Measurements from ENCODE around the gene BMP6. TPM values are rescaled to one million over a fixed set of nuclear protein-coding genes. Genes with fewer than 3 reads are reported as not detected.

The BMP6 gene
- total RNA-seq, 2 donors from 2014 or later = 10.4 to 19.1 TPM

DNA sequence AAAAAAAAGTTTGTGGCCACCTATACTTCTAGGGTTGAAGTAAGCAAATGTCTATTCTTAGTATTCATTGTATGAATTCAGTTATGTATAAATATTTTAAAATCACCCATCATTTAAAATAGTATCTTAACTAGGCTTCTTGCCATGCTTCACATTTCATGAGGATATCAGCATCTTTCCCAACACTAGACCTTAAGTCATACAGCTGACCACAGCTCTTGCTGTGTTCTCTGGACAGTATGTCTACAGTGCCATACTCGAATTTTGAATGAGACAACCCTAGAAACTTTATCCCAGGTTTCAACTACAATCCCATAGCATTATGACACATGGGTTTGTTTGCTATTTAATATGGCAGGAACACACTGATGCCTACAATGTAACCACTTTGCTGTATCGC lies 179.5 kb downstream of the BMP6 start:
- TF ChIP-seq, protein P1, sequence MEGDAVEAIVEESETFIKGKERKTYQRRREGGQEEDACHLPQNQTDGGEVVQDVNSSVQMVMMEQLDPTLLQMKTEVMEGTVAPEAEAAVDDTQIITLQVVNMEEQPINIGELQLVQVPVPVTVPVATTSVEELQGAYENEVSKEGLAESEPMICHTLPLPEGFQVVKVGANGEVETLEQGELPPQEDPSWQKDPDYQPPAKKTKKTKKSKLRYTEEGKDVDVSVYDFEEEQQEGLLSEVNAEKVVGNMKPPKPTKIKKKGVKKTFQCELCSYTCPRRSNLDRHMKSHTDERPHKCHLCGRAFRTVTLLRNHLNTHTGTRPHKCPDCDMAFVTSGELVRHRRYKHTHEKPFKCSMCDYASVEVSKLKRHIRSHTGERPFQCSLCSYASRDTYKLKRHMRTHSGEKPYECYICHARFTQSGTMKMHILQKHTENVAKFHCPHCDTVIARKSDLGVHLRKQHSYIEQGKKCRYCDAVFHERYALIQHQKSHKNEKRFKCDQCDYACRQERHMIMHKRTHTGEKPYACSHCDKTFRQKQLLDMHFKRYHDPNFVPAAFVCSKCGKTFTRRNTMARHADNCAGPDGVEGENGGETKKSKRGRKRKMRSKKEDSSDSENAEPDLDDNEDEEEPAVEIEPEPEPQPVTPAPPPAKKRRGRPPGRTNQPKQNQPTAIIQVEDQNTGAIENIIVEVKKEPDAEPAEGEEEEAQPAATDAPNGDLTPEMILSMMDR (IDR thresholded peaks at IDR 0.05) = no peak

DNA sequence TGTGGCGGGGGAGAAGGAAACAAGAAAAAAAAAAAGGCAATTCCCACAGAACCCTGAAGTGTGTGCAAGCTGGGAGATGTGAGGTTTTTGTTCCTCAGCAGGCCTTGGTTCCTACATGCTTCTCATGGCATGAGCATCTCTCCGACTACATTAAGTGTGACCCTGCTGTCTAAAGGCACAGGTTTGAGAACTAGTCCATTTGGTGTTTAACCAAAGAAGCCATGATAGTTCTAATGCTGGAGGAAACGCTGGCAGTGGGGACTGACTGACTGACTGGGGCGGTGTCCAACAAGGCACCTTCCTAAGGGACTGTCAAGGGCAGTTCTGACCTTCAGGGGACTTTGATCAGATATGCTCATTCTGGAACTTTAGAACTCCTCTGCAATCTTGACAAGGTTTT lies 180.8 kb downstream of the BMP6 start:
- TF ChIP-seq, protein P1 (IDR thresholded peaks at IDR 0.05) = no peak
- Histone ChIP-seq H3K9me3 (no peaks in the 10 kb centered on the region), H3K36me3 (peaks cover 29% of the 10 kb centered on the region), H3K4me1 (peaks cover 0 to 39% of the 10 kb centered on the region in 2 donors), H3K27ac (no peak overlapping the region), H3K27me3 (no peaks in the 10 kb centered on the region), H3K4me3 (no peak overlapping the region)
- no peak for DNase-seq (ENCODE audit: low spot score)

More for the DNA sequence above, 179.5 kb downstream of the BMP6 start:
- no peak for DNase-seq (ENCODE audit: low spot score)
- Histone ChIP-seq H3K36me3 (peaks cover 41% of the 10 kb centered on the region), H3K9me3 (no peaks in the 10 kb centered on the region), H3K27me3 (no peaks in the 10 kb centered on the region), H3K4me3 (no peak overlapping the region), H3K27ac (no peak overlapping the region), H3K4me1 (peaks cover 0 to 32% of the 10 kb centered on the region in 2 donors)

DNA sequence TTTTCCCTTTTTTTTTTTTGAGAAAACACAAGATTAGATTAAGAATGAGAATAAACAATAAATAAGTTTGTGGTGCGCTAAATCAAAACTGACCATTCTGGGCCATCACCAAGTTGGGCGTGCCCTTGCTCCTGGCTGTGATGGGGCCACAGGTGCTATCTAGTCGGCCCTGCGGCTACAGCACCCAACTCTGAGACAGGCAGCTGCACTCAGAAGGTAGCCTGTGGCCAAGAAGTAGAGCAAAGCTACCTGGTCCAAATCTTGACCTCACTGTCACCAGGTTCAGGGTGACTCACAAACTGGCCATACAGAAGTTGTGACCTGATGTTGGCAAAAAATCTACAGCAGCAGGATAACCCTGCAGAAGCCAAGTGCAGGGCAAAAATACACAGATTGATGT lies 181.3 kb downstream of the BMP6 start:
- Histone ChIP-seq H3K4me3 (no peak overlapping the region), H3K36me3 (peaks cover 24% of the 10 kb centered on the region), H3K27me3 (no peaks in the 10 kb centered on the region), H3K9me3 (no peaks in the 10 kb centered on the region), H3K27ac (no peak overlapping the region), H3K4me1 (peaks cover 0 to 39% of the 10 kb centered on the region in 2 donors)
- no peak for DNase-seq (ENCODE audit: low spot score)
- TF ChIP-seq, protein P1 (IDR thresholded peaks at IDR 0.05) = no peak

DNA sequence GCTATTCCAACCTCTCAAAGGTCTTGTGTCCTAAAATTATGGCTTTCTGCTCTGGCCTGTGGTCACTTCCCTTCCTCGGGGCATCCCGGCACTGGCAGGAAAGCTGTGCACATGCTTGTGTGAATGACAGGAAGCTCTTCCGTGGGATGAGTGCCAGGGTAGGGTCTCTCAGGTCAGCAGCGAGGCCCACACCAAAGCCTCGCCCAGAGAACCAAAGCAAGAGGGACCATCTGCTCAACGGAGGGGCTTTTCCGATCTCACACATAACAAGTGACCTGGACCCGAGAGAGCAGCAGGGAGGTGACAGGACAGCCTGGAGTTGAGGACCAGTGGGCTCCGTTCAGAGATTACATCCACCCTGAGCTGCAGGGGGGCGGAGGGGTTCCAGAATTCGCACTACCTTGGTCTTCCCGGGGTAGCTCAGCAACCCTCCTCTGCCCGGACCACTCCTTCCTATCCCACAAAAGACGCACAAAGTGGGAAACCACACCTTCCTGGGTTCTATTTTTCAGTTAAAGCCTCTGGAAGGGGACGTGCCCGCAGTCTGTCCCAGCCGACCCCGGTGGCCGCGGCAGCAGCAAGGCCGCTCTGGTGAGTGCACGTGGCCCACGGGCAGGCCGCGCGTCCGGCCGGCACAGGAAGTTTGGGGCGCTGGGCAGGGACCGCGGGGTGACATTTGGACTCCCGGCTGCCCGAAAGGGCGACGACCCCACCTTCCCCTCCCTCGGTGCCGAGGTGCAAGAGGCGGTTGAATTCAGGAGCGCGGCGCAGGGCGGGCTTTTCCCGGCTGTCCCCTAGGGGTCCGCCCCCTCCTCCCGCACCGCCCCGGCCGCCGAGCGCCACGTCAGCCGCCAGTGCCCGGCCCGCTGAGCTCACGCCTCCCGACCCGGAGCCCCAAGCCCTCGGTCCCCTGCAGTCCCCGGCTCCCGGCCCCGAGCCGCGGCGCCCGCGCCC lies 183.7 kb downstream of the BMP6 start:
- TF ChIP-seq, protein P1 (IDR thresholded peaks at IDR 0.05) = no peak

DNA sequence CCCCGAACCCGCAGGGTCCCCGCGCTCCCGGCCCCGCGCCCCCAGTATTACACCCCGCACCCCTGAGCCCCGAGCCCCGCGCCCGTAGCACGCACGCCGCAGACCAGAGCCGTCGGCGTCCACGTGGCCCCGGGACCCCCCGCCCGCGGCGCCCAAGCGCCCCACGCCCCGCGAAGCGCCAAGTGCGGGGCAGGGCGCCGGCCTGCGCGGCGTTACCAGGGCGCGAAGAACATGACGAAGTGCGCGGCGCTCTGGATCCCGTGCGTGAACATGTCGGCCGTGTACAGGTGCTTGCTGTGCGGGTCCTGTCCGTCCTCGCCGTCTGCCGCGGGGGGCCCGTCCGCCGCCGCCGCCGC lies 184.4 kb downstream of the BMP6 start:
- Histone ChIP-seq H3K27ac (peak overlapping the region; percentile 59 to 65), H3K9me3 (no peaks in the 10 kb centered on the region), H3K4me1 (peaks cover 0 to 29% of the 10 kb centered on the region in 2 donors), H3K27me3 (no peaks in the 10 kb centered on the region), H3K36me3 (no peaks in the 10 kb centered on the region), H3K4me3 (peak overlapping the region; percentile 74 to 79)
- TF ChIP-seq, protein P1 (IDR thresholded peaks at IDR 0.05) = no peak
- no peak for DNase-seq (ENCODE audit: low spot score)

More for the DNA sequence above, 183.7 kb downstream of the BMP6 start:
- Histone ChIP-seq H3K36me3 (peaks cover under 1% of the 10 kb centered on the region), H3K27ac (peak overlapping the region; percentile 59 to 65), H3K4me1 (peaks cover 0 to 36% of the 10 kb centered on the region in 2 donors), H3K9me3 (no peaks in the 10 kb centered on the region), H3K27me3 (no peaks in the 10 kb centered on the region), H3K4me3 (peak overlapping the region; percentile 74 to 79)
- DNase-seq (ENCODE audit: low spot score) = no peak
